HCT116 (cell line): ENCODE data around the gene ADAM8. TPM values are rescaled to one million over a fixed set of nuclear protein-coding genes. Genes with fewer than 3 reads are reported as not detected.

Experiments
- ATAC-seq: fragments of 200-7000 bp; cut with Tn5 transposase; 2 replicates; pipeline ENCODE4 v1.9.1; 2020; ENCODE audit warnings: mild to moderate bottlenecking, moderate library complexity
- BruUV-seq: library from RNA; stranded (reverse); fragments of 400-500 nt; replicated peaks from 2 replicates; lab custom pipeline; 2021; lab: Mats Ljungman, UMichigan
- CTCF ChIA-PET: fragments of 300-600 bp; sonication (Branson Sonifier 250); formaldehyde crosslinking; loops from one replicate; lab custom pipeline; 2021; ENCODE audit warnings: antibody characterized with exemption; lab: Charles Lee
- POLR2A ChIA-PET: fragments of 300-600, 350-600 bp; sonication (Branson Sonifier 250); formaldehyde crosslinking; loops from one replicate; lab custom pipeline; 2021; ENCODE audit warnings: antibody characterized with exemption; lab: Charles Lee
- RAD21 ChIA-PET, 2 experiments: fragments of 300-600 bp; sonication (Branson Sonifier 250); formaldehyde crosslinking; loops; one replicate each; lab custom pipeline; 2023; ENCODE audit warnings: low total read pairs in 2 of 2; ENCODE audit not compliant: uncharacterized antibody in 2 of 2, unreplicated experiment in 2 of 2, low non-redundant PET in 1 of 2; lab: Charles Lee
- DNase-seq: peaks from one replicate; pipeline ENCODE4 v3.0.0-alpha.2; 2010; ENCODE audit warnings: low read depth, low spot score
- H2AFZ ChIP-seq: fragments of 200-600 bp; shearing (Covaris generic), sonication (generic); 2 replicates; pipeline ENCODE4 v1.6.1; 2017; ENCODE audit warnings: low read depth, mixed run types, mixed read lengths, antibody characterized with exemption, low read length; ENCODE audit not compliant: poor library complexity, severe bottlenecking
- H3K27ac ChIP-seq: 2 replicates; pipeline ENCODE4 v1.5.1; 2012; ENCODE audit warnings: low read depth, low read length
- H3K27me3 ChIP-seq: fragments of 200-600 bp; sonication (generic); 2 replicates; pipeline ENCODE4 v1.6.1; 2016; ENCODE audit warnings: mixed run types, low read length, mixed read lengths; ENCODE audit not compliant: insufficient read depth
- H3K36me3 ChIP-seq, 2 experiments: fragments of 200-500 bp in 1 of 2; fragments of 200-600 bp in 1 of 2; sonication (Bioruptor generic) in 1 of 2; sonication (generic) in 1 of 2; 2 replicates each; pipeline versions ENCODE4 v1.5.1 to v1.6.1; 2014 to 2016; ENCODE audit warnings: low read length in 2 of 2, inconsistent platforms in 1 of 2, mixed read lengths in 1 of 2, mixed run types in 1 of 2; ENCODE audit not compliant: insufficient read depth in 2 of 2, control insufficient read depth in 1 of 2
- H3K4me1 ChIP-seq, 2 experiments: fragments of 200-600 bp in 1 of 2; sonication (generic) in 1 of 2; 2 replicates each; pipeline versions ENCODE4 v1.5.1 to v1.6.1; 2012 to 2017; ENCODE audit warnings: low read length in 2 of 2, inconsistent platforms in 1 of 2, mild to moderate bottlenecking in 1 of 2, mixed read lengths in 1 of 2, mixed run types in 1 of 2, moderate library complexity in 1 of 2; ENCODE audit not compliant: insufficient read depth in 2 of 2, control insufficient read depth in 1 of 2
- H3K4me2 ChIP-seq: fragments of 200-600 bp; sonication (generic); 2 replicates; pipeline ENCODE4 v1.6.1; 2017; ENCODE audit warnings: mixed run types, low read length, mixed read lengths
- H3K4me3 ChIP-seq, 2 experiments: fragments of 200-600 bp in 1 of 2; sonication (generic) in 1 of 2; replicated peaks in 1 of 2; 2 replicates each; pipeline ENCODE4 v1.5.1; 2011 to 2016; ENCODE audit warnings: low read length in 2 of 2, control low read depth in 1 of 2, low read depth in 1 of 2, mild to moderate bottlenecking in 1 of 2, mixed read lengths in 1 of 2, mixed run types in 1 of 2
- H3K79me2 ChIP-seq: fragments of 200-600 bp; sonication (generic); 2 replicates; pipeline ENCODE4 v1.6.1; 2017; ENCODE audit warnings: mild to moderate bottlenecking, mixed run types, low read length, moderate library complexity, mixed read lengths; ENCODE audit not compliant: insufficient read depth
- H3K9ac ChIP-seq: fragments of 200-600 bp; sonication (generic); 2 replicates; pipeline ENCODE4 v1.6.1; 2016; ENCODE audit warnings: low read length, mixed read lengths
- H3K9me2 ChIP-seq: fragments of 200-600 bp; sonication (generic), shearing (Covaris generic); 2 replicates; pipeline ENCODE4 v1.6.1; 2017; ENCODE audit warnings: mixed run types, mild to moderate bottlenecking, moderate library complexity; ENCODE audit not compliant: insufficient read depth
- H3K9me3 ChIP-seq, 2 experiments: fragments of 200-500 bp in 1 of 2; fragments of 200-600 bp in 1 of 2; sonication (Bioruptor generic) in 1 of 2; sonication (generic) in 1 of 2; 2 replicates each; pipeline ENCODE4 v1.6.1; 2014 to 2017; ENCODE audit warnings: low read length in 2 of 2, mixed read lengths in 2 of 2, inconsistent platforms in 1 of 2, low read depth in 1 of 2, mild to moderate bottlenecking in 1 of 2, mixed run types in 1 of 2, moderate library complexity in 1 of 2; ENCODE audit not compliant: control insufficient read depth in 1 of 2, insufficient read depth in 1 of 2
- H4K20me1 ChIP-seq: fragments of 200-600 bp; sonication (generic), shearing (Covaris generic); 2 replicates; pipeline ENCODE4 v1.6.1; 2017; ENCODE audit warnings: mixed run types, mild to moderate bottlenecking, moderate library complexity; ENCODE audit not compliant: insufficient read depth
- CTCF ChIP-seq, 3 experiments: fragments of 200-600 bp in 1 of 3; sonication (generic) in 1 of 3; IDR thresholded peaks in 2 of 3; conservative IDR thresholded peaks in 1 of 3; 2 replicates each; pipeline ENCODE4 v1.5.1; 2012 to 2017; ENCODE audit warnings: low read depth in 2 of 3, low read length in 2 of 3, antibody characterized with exemption in 1 of 3, borderline replicate concordance in 1 of 3, control low read depth in 1 of 3, mild to moderate bottlenecking in 1 of 3, mixed read lengths in 1 of 3, mixed run types in 1 of 3, moderate library complexity in 1 of 3; ENCODE audit not compliant: insufficient read depth in 1 of 3
- EZH2 ChIP-seq: fragments of 200-600 bp; sonication (generic); IDR thresholded peaks from 2 replicates; pipeline ENCODE4 v1.6.1; 2017; ENCODE audit warnings: antibody characterized with exemption, mixed run types
- EZH2phosphoT487 ChIP-seq: fragments of 200-600 bp; IDR thresholded peaks from 2 replicates; pipeline ENCODE4 v1.6.1; 2018; ENCODE audit warnings: antibody characterized with exemption, borderline replicate concordance
- POLR2A ChIP-seq: IDR thresholded peaks from 2 replicates; pipeline ENCODE4 v1.7.0; 2011; ENCODE audit warnings: borderline replicate concordance; ENCODE audit not compliant: insufficient read depth, insufficient read length; ENCODE audit errors: extremely low read depth
- RAD21 ChIP-seq: IDR thresholded peaks from 2 replicates; pipeline ENCODE4 v1.6.1; 2012; ENCODE audit warnings: low read depth, mild to moderate bottlenecking
- SIN3A ChIP-seq: IDR thresholded peaks from 2 replicates; pipeline ENCODE4 v1.6.1; 2012; ENCODE audit warnings: low read depth
- SP1 ChIP-seq: IDR thresholded peaks from 2 replicates; pipeline ENCODE4 v1.6.1; 2012; ENCODE audit warnings: low read depth
- YY1 ChIP-seq: IDR thresholded peaks from 2 replicates; pipeline ENCODE4 v1.6.1; 2011; ENCODE audit warnings: low read length, low read depth, moderate library complexity, mild to moderate bottlenecking; ENCODE audit not compliant: insufficient replicate concordance; ENCODE audit errors: extremely low read depth
- intact Hi-C: fragments of 100-400 bp; cut with micrococcal nuclease; formaldehyde crosslinking; loops from 2 replicates; pipeline ENCODE4 v1.10.0; 2022
- total RNA-seq: library from RNA; stranded (reverse); gene quantifications from one replicate; pipeline ENCODE4 v1.2.1, GENCODE V29; 2021; ENCODE audit not compliant: unreplicated experiment

The ADAM8 gene
- total RNA-seq, 1 experiment from 2014 or later, result 4.1 TPM

- H3K9ac ChIP-seq, result no peak overlapping the region
- H3K27ac ChIP-seq, result no peak overlapping the region
- no peaks in the 10 kb centered on the region for H4K20me1 ChIP-seq
- ChIA-PET RAD21 (no interaction called here), CTCF (no interaction called here)
- no peak overlapping the region for H3K4me2 ChIP-seq
- no peak for DNase-seq
- H3K4me1 ChIP-seq, result peaks cover 0 to 3% of the 10 kb centered on the region in 2 experiments; a peak in 1 of 4 replicates
- H3K9me3 ChIP-seq, result no peaks in the 10 kb centered on the region
- H2AFZ ChIP-seq, result no peak overlapping the region
- H3K79me2 ChIP-seq, result no peaks in the 10 kb centered on the region
- no TSS peak for BruUV-seq
- intact Hi-C loops, result no loop called here
- no peaks in the 10 kb centered on the region for H3K27me3 ChIP-seq
- no peak for TF ChIP-seq EZH2
- no peak for TF ChIP-seq CTCF (IDR thresholded peaks at IDR 0.05 in 2 of 3, conservative IDR thresholded peaks at IDR 0.05 in 1 of 3; ENCODE audit: borderline replicate concordance in 1 of 3, insufficient read depth in 1 of 3, low read depth in 2 of 3, low read length in 2 of 3)
- TF ChIP-seq SP1, result no peak
- TF ChIP-seq YY1, result no peak
- TF ChIP-seq RAD21, result no peak
- TF ChIP-seq, all 23 proteins: peak for 0
- Histone ChIP-seq H3K4me3 (no peak overlapping the region), H3K36me3 (no peaks in the 10 kb centered on the region), H3K9me2 (no peaks in the 10 kb centered on the region)
- no peak for ATAC-seq
- POLR2A ChIA-PET, result no interaction called here
Measured at GRCh38 chr10:133269367-133269766, 7.3 kb downstream of the ADAM8 start.

GRCh38 chr10:133268532-133268931, 8.1 kb downstream of the ADAM8 start:
- H4K20me1 ChIP-seq, result no peaks in the 10 kb centered on the region
- ChIA-PET POLR2A (no interaction called here), CTCF (no interaction called here), RAD21 (no interaction called here)
- H3K27me3 ChIP-seq, result no peaks in the 10 kb centered on the region
- H3K9me3 ChIP-seq, result no peaks in the 10 kb centered on the region
- H3K9me2 ChIP-seq, result no peaks in the 10 kb centered on the region
- H3K4me3 ChIP-seq, result no peak overlapping the region
- no peak overlapping the region for H2AFZ ChIP-seq
- no TSS peak for BruUV-seq
- no peaks in the 10 kb centered on the region for H3K36me3 ChIP-seq
- H3K9ac ChIP-seq, result no peak overlapping the region
- DNase-seq (no peak), ATAC-seq (no peak)
- no peak for TF ChIP-seq SIN3A
- no peak for TF ChIP-seq EZH2phosphoT487
- no peak for TF ChIP-seq POLR2A
- H3K27ac ChIP-seq, result no peak overlapping the region
- H3K4me1 ChIP-seq, result peaks cover 0 to 4% of the 10 kb centered on the region in 2 experiments; a peak in 1 of 4 replicates
- no peaks in the 10 kb centered on the region for H3K79me2 ChIP-seq
- H3K4me2 ChIP-seq, result no peak overlapping the region
- intact Hi-C loops, result no loop called here
